ENCODE data around the gene TMEM151A.
"Not testable (repeated sequence)": the region's sequence is repeated elsewhere in the genome, so short reads cannot be mapped to it uniquely, and the experiment has no call there.

TMEM151A gene

GRCh38 chr11:66310324-66310723 lies 18.6 kb downstream of the TMEM151A start:
- DNase-seq = no peak

- not testable (repeated sequence) for DNase-seq
Measured at GRCh38 chr11:66310803-66311440, 19.2 kb downstream of the TMEM151A start.

- no peak for DNase-seq
Measured at GRCh38 chr11:66311470-66311964, 19.8 kb downstream of the TMEM151A start.

GRCh38 chr11:66311965-66312548 lies 20.4 kb downstream of the TMEM151A start:
- peak; percentile 94 for DNase-seq

- DNase-seq = peak; percentile 93
Measured at GRCh38 chr11:66312549-66313320, 21.0 kb downstream of the TMEM151A start.

GRCh38 chr11:66313321-66314185 lies 21.9 kb downstream of the TMEM151A start:
- DNase-seq = no peak

- no peak for DNase-seq
Measured at GRCh38 chr11:66314186-66314501, 22.4 kb downstream of the TMEM151A start.

GRCh38 chr11:66314561-66315497 lies 23.1 kb downstream of the TMEM151A start:
- DNase-seq = no peak

GRCh38 chr11:66315498-66315885 lies 23.8 kb downstream of the TMEM151A start:
- no peak for DNase-seq

GRCh38 chr11:66315921-66316811 lies 24.5 kb downstream of the TMEM151A start:
- DNase-seq = no peak

- DNase-seq = no peak
Measured at GRCh38 chr11:66316849-66317251, 25.2 kb downstream of the TMEM151A start, which contains the start of gene CD248. CD248 (minus strand) TSS chr11:66317044; CDS start chr11:66317027, 17 bp downstream.

- no peak for DNase-seq
Measured at GRCh38 chr11:66317322-66317722, 25.6 kb downstream of the TMEM151A start.

- DNase-seq = no peak
Measured at GRCh38 chr11:66317723-66318599, 26.3 kb downstream of the TMEM151A start.

- DNase-seq = no peak
Measured at GRCh38 chr11:66318600-66318970, 26.9 kb downstream of the TMEM151A start.

GRCh38 chr11:66320289-66320688 lies 28.6 kb downstream of the TMEM151A start:
- not testable (repeated sequence) for DNase-seq

- DNase-seq = not testable (repeated sequence)
Measured at GRCh38 chr11:66320748-66321147, 29.1 kb downstream of the TMEM151A start.

GRCh38 chr11:66321606-66322005 lies 29.9 kb downstream of the TMEM151A start:
- DNase-seq = no peak

- DNase-seq = no peak
Measured at GRCh38 chr11:66322732-66323427, 31.2 kb downstream of the TMEM151A start.

- no peak for DNase-seq
Measured at GRCh38 chr11:66323684-66324083, 32.0 kb downstream of the TMEM151A start.
